Aorta (tissue), 5 donors: Measurements from ENCODE around the gene HOMER2. TPM values are rescaled to one million over a fixed set of nuclear protein-coding genes. Genes with fewer than 3 reads are reported as not detected.
A peak's percentile ranks its signal among the peaks of the same experiment; 100 is the strongest.
"Not testable (repeated sequence)": the region's sequence is repeated elsewhere in the genome, so short reads cannot be mapped to it uniquely, and the experiment has no call there.

Experiments used
- ATAC-seq: fragments of 200-7000 bp; cut with Tn5 transposase; one replicate; pipeline ENCODE4 v1.9.1; 2022; ENCODE audit warnings: moderate library complexity; ENCODE audit not compliant: low FRiP score
- DNase-seq, 2 donors: peaks; one replicate each; pipeline ENCODE4 v3.0.0-alpha.2; 2020
- H3K27ac ChIP-seq, 2 donors: one replicate each; pipeline ENCODE4 v1.5.1; 2013; ENCODE audit warnings: low read length in 2 of 2, mild to moderate bottlenecking in 2 of 2, moderate library complexity in 2 of 2, control low read depth in 1 of 2, inconsistent platforms in 1 of 2, low read depth in 1 of 2
- H3K27me3 ChIP-seq, 2 donors: one replicate each; pipeline ENCODE4 v1.6.1; 2013; ENCODE audit warnings: control low read depth in 1 of 2, low read length in 1 of 2, mild to moderate bottlenecking in 1 of 2, moderate library complexity in 1 of 2; ENCODE audit not compliant: insufficient read depth in 2 of 2, control insufficient read depth in 1 of 2
- H3K36me3 ChIP-seq, 2 donors: one replicate each; pipeline ENCODE4 v1.6.1; 2013; ENCODE audit warnings: control low read depth in 1 of 2, low read length in 1 of 2, mild to moderate bottlenecking in 1 of 2; ENCODE audit not compliant: insufficient read depth in 2 of 2, control insufficient read depth in 1 of 2
- H3K4me1 ChIP-seq, 2 donors: one replicate each; pipeline ENCODE4 v1.6.1; 2013; ENCODE audit warnings: low read length in 2 of 2, control low read depth in 1 of 2, mild to moderate bottlenecking in 1 of 2, moderate library complexity in 1 of 2; ENCODE audit not compliant: insufficient read depth in 2 of 2, control insufficient read depth in 1 of 2
- H3K4me3 ChIP-seq, 2 donors: one replicate each; pipeline ENCODE4 v1.5.1; 2013; ENCODE audit warnings: low read length in 2 of 2, control low read depth in 1 of 2, mild to moderate bottlenecking in 1 of 2
- H3K9me3 ChIP-seq: one replicate; pipeline ENCODE4 v1.6.1; 2013; ENCODE audit warnings: mild to moderate bottlenecking, low read length; ENCODE audit not compliant: control insufficient read depth
- WGBS, 2 donors: extraction: QIAGEN DNeasy Blood & Tissue Kit; methylation state at CpG; one replicate each; pipeline ENCODE4 v1.1.7; 2013; 5-methylcytosine and 5-hydroxymethylcytosine counted together
- intact Hi-C, 2 donors: fragments of 100-400 bp; cut with DNase I; formaldehyde crosslinking; loops; one replicate each; pipeline versions ENCODE4 v1.14.2 to v1.15.0; 2022
- polyA plus RNA-seq, 2 donors: library from polyadenylated mRNA; stranded (reverse); fragments of 200-250 nt; gene quantifications; one replicate each; pipeline ENCODE4 v1.2.3, GENCODE V29; 2013
- total RNA-seq, 2 donors: library from RNA; stranded (reverse); fragmentation: NEBNext Ultra II Directional; extraction: Animal tissue kit (Norgen Biotek cat#: 25700); gene quantifications; one replicate each; pipeline ENCODE4 v1.2.1, GENCODE V29; 2021
- donor health status: healthy with polysubstance abuse.
- donor health status: Bipolar disorder and iron deficiency.
- donor health status: DM: no; HTN: no; CAD: no.
- donor health status: DM: no; HTN: no; CAD: no.
- donor health status: DM: yes; HTN: yes; CAD: no.

HOMER2 gene
- total and polyA plus RNA-seq, 4 donors: 0.50 to 7.1 (median 2.3) TPM

DNA sequence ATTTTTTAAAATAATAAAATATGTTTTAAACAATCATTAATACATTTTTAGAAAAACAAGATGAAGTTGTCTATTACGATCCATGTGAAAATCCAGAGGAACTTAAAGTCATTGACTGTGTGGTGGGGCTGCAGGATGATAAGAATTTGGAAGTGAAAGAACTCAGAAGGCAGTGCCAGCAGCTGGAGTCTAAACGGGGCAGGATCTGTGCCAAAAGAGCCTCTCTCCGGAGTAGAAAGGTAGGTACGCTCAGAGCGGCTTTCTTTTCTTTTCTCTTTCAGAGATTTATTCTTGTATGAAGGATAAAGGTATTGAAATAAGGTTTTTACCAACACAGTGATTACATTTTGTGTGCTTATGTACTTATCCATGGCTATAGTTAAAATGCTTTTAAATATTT, 129.5 kb downstream of the HOMER2 start:
- intact Hi-C loops: no loop called here

DNA sequence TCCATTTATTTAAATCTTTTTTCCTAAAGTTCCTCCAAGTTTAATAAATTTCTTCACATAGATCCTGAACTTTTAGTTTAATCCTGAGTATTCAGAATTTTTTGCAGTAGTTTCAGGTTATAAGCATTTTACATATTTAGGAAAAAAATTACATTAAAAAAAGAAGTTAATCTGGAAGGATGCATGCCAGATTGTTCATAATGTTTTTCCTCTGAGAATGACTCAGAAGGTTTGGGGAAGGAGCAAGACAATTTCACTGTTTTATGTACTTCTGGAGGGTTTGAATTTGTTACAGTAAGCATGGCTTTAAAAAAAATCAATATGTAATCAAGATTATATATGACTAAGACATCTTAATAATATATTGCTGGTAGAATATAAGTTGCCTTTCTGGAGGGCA, 130.7 kb downstream of the HOMER2 start:
- not testable (repeated sequence) for H3K4me3 ChIP-seq

More for the DNA sequence above, 129.5 kb downstream of the HOMER2 start:
- Histone ChIP-seq H3K4me1 (no peaks in the 10 kb centered on the region), H3K4me3 (no peak overlapping the region), H3K27me3 (no peaks in the 10 kb centered on the region), H3K36me3 (peaks cover 0 to 7% of the 10 kb centered on the region in 2 donors), H3K27ac (no peak overlapping the region), H3K9me3 (no peaks in the 10 kb centered on the region)
- no peak for ATAC-seq
- DNase-seq: no peak
- 77 to 78% methylated on average over 5 of the region's 5 CpGs for WGBS, 2 donors

DNA sequence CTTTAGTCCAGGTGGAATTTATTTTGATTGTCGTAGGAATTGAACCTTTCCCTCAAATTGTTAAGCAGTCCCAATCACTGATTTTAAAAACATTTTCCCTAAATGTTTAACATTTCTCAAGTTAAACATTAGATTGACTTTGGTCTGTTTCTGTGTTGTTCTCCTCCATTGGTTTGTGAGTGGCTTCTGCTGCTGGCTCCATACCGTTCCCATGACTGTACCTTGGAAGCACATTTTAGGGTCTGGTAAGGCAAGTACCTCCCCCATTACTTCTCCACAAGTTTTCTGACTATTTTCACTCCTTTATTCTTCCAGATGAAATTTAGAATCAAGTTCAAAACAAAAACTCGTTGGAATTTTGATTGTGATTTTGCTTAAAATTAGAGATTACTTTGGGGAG, 131.1 kb downstream of the HOMER2 start:
- intact Hi-C loops, H3K27me3 ChIP-seq, H3K9me3 ChIP-seq, DNase-seq, H3K4me3 ChIP-seq, H3K36me3 ChIP-seq, ATAC-seq, H3K27ac ChIP-seq, H3K4me1 ChIP-seq: not testable (repeated sequence)
- 79 to 80% methylated on average over 3 of the region's 3 CpGs for WGBS, 2 donors

More for the DNA sequence above, 130.7 kb downstream of the HOMER2 start:
- H3K27ac ChIP-seq, intact Hi-C loops, H3K4me1 ChIP-seq, H3K9me3 ChIP-seq, DNase-seq, H3K36me3 ChIP-seq, ATAC-seq, H3K27me3 ChIP-seq: not testable (repeated sequence)

DNA sequence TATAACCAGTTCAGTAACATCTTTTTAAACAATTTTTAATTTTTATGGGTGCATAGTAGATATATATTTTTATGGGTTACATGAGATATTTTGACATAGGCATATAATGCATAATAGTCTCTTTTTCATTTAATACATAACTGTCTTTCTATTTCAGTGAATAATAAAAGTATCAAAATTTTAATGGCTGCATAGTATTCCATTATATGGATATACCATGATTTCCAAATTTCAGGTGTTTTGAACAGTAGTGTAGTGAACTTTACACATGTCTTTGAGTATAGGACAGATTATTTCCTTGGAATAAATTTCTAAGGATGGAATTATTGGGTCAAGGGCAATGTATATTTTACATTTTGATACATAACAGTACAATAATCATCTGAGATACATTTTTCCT, 132.4 kb downstream of the HOMER2 start:
- DNase-seq (no peak), ATAC-seq (no peak)
- intact Hi-C loops: no loop called here
- Histone ChIP-seq H3K27me3 (no peaks in the 10 kb centered on the region), H3K4me1 (no peaks in the 10 kb centered on the region), H3K4me3 (no peak overlapping the region), H3K27ac (no peak overlapping the region), H3K9me3 (no peaks in the 10 kb centered on the region), H3K36me3 (peaks cover 0 to 6% of the 10 kb centered on the region in 2 donors)

DNA sequence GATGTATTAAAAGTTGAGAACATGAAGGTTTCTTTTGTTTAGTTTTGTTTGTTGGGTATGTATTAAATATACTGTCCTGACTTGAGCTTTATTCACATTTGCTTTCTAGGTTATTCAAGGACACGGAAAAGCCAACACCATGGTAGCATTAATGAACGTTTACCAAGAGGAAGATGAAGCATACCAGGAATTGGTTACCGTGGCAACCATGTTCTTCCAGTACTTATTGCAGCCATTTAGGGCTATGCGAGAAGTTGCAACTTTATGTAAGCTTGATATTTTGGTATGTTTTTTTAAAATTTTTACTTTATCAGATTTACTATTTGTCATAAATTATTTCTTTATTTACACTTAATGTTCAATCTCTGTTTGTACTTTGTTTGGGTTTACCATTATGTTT, 139.5 kb downstream of the HOMER2 start:
- 77 to 82% methylated on average over 4 of the region's 4 CpGs for WGBS, 2 donors
- intact Hi-C loops: no loop called here
- H3K27ac ChIP-seq: no peak overlapping the region

DNA sequence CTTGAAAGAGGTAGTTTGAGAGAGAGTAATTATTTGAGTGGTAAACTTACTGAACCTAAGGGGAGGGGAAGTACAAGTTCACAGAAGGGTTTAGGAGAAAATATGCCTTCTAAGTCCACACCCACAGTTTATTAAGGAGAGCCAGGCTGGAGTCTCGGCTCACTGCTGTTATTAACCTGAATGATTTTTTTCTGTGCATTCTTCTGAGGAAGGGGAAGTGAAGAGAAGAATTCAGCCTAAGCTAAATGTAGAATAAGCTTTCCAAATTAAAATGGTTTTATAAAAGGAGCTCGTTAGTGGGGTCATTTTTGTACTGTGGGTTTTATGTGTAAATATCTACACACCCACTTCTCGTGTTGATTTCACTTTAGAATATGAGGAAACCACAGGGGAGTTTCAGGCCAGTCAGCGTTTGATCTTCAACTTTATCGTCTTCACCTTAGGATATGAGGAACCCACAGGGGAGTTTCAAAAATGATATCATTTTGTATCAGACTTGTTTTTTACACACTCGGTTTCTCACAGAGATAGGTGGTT, 141.6 kb downstream of the HOMER2 start:
- intact Hi-C loops: no loop called here
- Histone ChIP-seq H3K4me1 (peaks cover 0 to 3% of the 10 kb centered on the region in 2 donors), H3K36me3 (no peaks in the 10 kb centered on the region), H3K27me3 (no peaks in the 10 kb centered on the region), H3K4me3 (peak overlapping the region; percentile 63 to 91), H3K9me3 (no peaks in the 10 kb centered on the region), H3K27ac (peak overlapping the region in 1 of 2 donors; percentile 95)
- DNase-seq (no peak), ATAC-seq (no peak)
- WGBS, 2 donors: 2% methylated on average over 6 of the region's 6 CpGs

More for the DNA sequence above, 139.5 kb downstream of the HOMER2 start:
- Histone ChIP-seq H3K4me3 (no peak overlapping the region), H3K36me3 (peaks cover 0 to 2% of the 10 kb centered on the region in 2 donors), H3K9me3 (no peaks in the 10 kb centered on the region), H3K27me3 (no peaks in the 10 kb centered on the region), H3K4me1 (peaks cover 0 to 3% of the 10 kb centered on the region in 2 donors)
- ATAC-seq: no peak
- no peak for DNase-seq

DNA sequence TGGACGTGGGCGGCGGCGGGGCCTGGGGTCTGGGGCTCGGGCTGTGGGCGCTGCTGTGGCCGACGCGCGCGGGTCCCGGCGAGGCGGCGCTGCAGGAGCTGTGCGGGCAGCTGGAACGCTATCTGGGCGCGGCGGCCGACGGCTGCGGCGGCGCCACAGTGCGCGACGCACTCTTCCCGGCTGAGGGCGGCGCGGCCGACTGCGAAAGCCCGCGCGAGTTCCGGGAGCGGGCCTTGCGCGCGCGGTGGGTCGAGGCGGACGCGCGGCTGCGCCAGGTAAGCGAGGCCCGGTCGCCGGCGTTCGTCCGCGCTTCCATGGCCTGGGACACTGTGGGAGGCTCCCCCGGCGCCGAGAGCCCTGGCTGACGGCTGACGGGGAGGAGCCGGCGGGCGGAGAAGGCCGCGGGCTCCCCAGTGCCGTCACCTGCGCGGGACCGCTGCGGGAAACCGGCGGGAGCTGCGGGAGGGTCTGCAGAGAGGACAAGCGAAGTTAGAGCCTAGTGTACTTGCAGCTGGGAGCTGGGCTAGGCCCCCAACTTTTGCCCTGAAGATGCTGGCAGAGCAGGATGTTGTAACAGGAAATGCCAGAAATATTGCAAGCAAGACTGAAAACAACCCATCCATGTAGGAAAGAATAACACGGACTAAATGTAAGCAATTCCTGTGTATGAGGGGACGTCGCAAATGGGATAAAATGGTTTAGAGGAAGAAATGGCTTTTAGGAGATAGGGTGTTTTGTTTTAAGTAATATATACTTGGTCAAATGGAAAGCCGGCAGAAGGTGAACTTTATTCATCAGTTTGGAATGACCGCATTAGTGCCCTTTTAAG, 142.2 kb downstream of the HOMER2 start:
- ATAC-seq: no peak
- Histone ChIP-seq H3K27me3 (no peaks in the 10 kb centered on the region), H3K27ac (peak overlapping the region; percentile 95), H3K4me1 (peaks cover 0 to 3% of the 10 kb centered on the region in 2 donors), H3K36me3 (no peaks in the 10 kb centered on the region), H3K4me3 (peak overlapping the region; percentile 63 to 91), H3K9me3 (no peaks in the 10 kb centered on the region)
- 0% methylated on average over 56 to 81 of the region's 81 CpGs for WGBS, 2 donors
- peak; percentile 53 to 80 for DNase-seq
- intact Hi-C loops: no loop called here

DNA sequence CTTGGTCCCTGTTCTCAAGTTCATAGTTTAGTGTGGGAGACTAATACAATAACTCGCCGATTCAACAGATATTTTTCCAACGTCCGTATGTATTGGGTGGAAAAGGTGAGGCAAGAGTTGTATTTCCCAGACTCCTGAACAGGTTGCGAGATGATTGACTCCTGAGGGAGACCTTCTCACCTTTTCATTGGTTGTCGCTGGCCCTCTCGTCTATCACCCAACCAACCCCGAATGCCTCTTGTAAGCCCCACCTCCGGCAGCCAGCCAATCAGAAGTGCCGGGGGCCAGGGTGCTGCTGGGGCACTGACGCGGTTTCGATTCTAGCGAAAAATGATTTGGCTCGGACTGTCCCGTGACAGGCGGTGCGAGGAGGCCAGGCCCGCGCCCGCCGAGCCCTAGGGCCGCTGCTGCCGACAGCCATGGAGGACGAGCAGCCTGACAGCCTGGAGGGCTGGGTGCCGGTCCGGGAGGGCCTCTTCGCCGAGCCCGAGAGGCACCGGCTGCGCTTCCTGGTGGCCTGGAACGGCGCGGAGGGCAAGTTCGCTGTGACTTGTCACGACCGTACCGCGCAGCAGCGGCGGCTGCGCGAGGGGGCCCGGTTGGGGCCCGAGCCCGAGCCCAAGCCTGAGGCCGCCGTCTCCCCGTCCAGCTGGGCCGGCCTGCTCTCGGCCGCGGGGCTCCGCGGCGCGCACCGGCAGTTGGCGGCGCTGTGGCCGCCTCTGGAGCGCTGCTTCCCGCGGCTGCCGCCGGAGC, 143.0 kb downstream of the HOMER2 start, which contains the start of gene WHAMM:
Gene WHAMM (plus strand): TSS at position 321 of the 753 bp plus-strand sequence. CDS start 99 bp downstream, at position 420.
- Histone ChIP-seq H3K9me3 (no peaks in the 10 kb centered on the region), H3K4me3 (peak within 1 kb of the TSS; percentile 63 to 91), H3K4me1 (peaks cover 0 to 3% of the 10 kb centered on the region in 2 donors), H3K27ac (peak within 1 kb of the TSS; percentile 95), H3K27me3 (no peaks in the 10 kb centered on the region), H3K36me3 (no peaks in the 10 kb centered on the region)
- intact Hi-C loops: loop anchor here in 1 of 2 donors (5.0 kb wide), 1 partner anchor 57 kb away; no protein-coding TSS in a partner anchor
- ATAC-seq (peak; percentile 100), DNase-seq (peak; percentile 99)
- WGBS, 2 donors: 0% methylated on average over 37 to 67 of the region's 67 CpGs
